Right lobe of liver (tissue), 4 donors: Measurements from ENCODE around the gene FOXK2.

Experiments used
- CTCF ChIP-seq, 4 donors: fragments of 200-600 bp in 3 of 4; fragments of 450-650 bp in 1 of 4; IDR thresholded peaks; one replicate each; pipeline versions ENCODE4 v1.5.1 to v1.8.0; 2016 to 2022; ENCODE audit warnings: antibody characterized with exemption in 4 of 4, mild to moderate bottlenecking in 2 of 4
- POLR2A ChIP-seq: fragments of 450-650 bp; IDR thresholded peaks from one replicate; pipeline ENCODE4 v1.6.1; 2017; ENCODE audit warnings: antibody characterized with exemption, mild to moderate bottlenecking
- donor health status: DM: no; HTN: no; CAD: no.
- donor health status: DM: no; HTN: no; CAD: no.
- donor health status: DM: no; HTN: yes; CAD: no.

GRCh38 chr17:82642022-82642421, 122.5 kb downstream of the FOXK2 start:
- no peak for TF ChIP-seq POLR2A
- TF ChIP-seq CTCF (IDR thresholded peaks at IDR 0.05): no peak
